ENCODE results near the gene PHF21B. TPM values are rescaled to one million over a fixed set of nuclear protein-coding genes. Genes with fewer than 3 reads are reported as not detected.

The PHF21B gene
- polyA plus RNA-seq, 1 experiment, result 0.01 TPM

GRCh38 chr22:44950806-44951509 is 58.8 kb downstream of the PHF21B start:
- Histone ChIP-seq H3K4me3 (ENCODE audit: low read depth, low read length) (no peak overlapping the region), H3K36me3 (ENCODE audit: control insufficient read depth, insufficient read depth, low read length) (no peaks in the 10 kb centered on the region), H3K27me3 (ENCODE audit: control insufficient read depth, insufficient read depth, low read length) (peaks cover 1% of the 10 kb centered on the region)
- POLR2A ChIA-PET, result no interaction called here
- CTCF ChIA-PET, result no interaction called here
- TF ChIP-seq CTCF (IDR thresholded peaks at IDR 0.05; ENCODE audit: insufficient read depth, low read depth, low read length), result no peak
- no peak for DNase-seq (ENCODE audit: low read depth)

- Histone ChIP-seq H3K27me3 (ENCODE audit: control insufficient read depth, insufficient read depth, low read length) (no peaks in the 10 kb centered on the region), H3K36me3 (ENCODE audit: control insufficient read depth, insufficient read depth, low read length) (no peaks in the 10 kb centered on the region), H3K4me3 (ENCODE audit: low read depth, low read length) (no peak overlapping the region)
- CTCF ChIA-PET, result no interaction called here
- TF ChIP-seq CTCF (IDR thresholded peaks at IDR 0.05; ENCODE audit: insufficient read depth, low read depth, low read length), result no peak
- DNase-seq (ENCODE audit: low read depth), result no peak
- POLR2A ChIA-PET, result no interaction called here
These were observed 62.0 kb downstream of the PHF21B start for GRCh38 chr22:44947846-44948245.

DNA sequence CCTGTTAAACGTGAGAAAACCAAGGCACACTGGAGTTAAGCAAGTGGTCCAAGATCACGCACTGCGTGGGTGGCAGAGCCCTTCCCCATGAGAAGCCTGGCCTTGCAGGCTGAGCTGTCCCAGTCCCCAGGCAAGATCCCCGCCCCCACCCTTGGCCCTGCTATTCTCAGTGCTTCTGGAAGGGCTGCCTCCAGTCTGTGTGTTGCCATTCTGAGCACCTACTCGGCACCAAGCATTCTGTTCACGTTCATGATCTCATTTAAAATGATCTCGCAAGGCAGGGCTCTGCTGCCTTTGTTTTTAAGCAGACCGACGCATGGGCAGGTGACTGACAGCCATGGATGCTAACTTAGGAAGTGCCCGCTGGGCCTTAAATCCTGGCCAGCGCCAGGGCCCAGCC is 62.8 kb downstream of the PHF21B start:
- ChIA-PET CTCF (no interaction called here), POLR2A (no interaction called here)
- TF ChIP-seq CTCF (IDR thresholded peaks at IDR 0.05; ENCODE audit: insufficient read depth, low read depth, low read length), result no peak
- H3K36me3 ChIP-seq (ENCODE audit: control insufficient read depth, insufficient read depth, low read length), result no peaks in the 10 kb centered on the region
- peaks cover 3% of the 10 kb centered on the region; the same call in 1 of the 2 replicates for H3K27me3 ChIP-seq (ENCODE audit: control insufficient read depth, insufficient read depth, low read length)
- DNase-seq (ENCODE audit: low read depth), result no peak
- no peak overlapping the region for H3K4me3 ChIP-seq (ENCODE audit: low read depth, low read length)

GRCh38 chr22:44944883-44945601 is 64.8 kb downstream of the PHF21B start:
- no peak for DNase-seq (ENCODE audit: low read depth)
- Histone ChIP-seq H3K27me3 (ENCODE audit: control insufficient read depth, insufficient read depth, low read length) (peaks cover 4% of the 10 kb centered on the region; the same call in 1 of the 2 replicates), H3K4me3 (ENCODE audit: low read depth, low read length) (no peak overlapping the region), H3K36me3 (ENCODE audit: control insufficient read depth, insufficient read depth, low read length) (no peaks in the 10 kb centered on the region)
- POLR2A ChIA-PET, result no interaction called here
- CTCF ChIA-PET, result interaction anchor here (0.6 kb wide), 1 partner anchor 214 kb away, joined by 3 read pairs; no protein-coding TSS in a partner anchor
- TF ChIP-seq CTCF (IDR thresholded peaks at IDR 0.05; ENCODE audit: insufficient read depth, low read depth, low read length), result no peak

DNA sequence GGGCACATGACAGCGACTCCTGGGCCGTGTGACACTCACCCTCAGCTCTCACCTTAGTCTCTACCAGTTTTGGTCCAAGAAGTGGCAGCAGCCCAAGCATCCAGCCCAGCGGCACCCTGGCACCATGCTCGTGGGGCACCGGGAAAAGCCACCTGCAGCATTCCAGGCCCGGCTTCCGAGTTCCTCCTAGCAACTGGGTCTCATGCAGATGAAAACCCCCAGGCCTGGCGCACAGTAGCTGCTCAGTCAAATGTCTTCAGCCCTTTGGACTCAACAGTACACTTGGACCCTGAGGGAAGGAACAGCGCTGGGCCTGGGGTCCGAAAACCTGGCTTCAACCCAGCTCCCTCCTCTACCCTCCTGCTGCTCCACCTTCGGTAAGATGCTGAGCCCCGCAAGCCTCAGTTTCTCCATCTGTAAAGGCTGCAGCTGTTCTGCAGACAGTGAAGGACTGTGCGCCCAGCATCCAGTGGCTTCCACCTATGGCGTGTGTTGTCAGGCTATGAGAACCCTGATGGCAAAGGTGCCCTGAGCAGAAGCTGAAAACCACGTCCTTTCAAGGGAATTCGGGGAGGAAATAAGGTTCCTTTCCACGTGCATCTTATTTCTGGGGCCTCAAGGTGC is 66.0 kb downstream of the PHF21B start:
- CTCF ChIA-PET, result interaction anchor here (1.2 kb wide), 1 partner anchor 9 kb away, joined by 3 read pairs; no protein-coding TSS in a partner anchor
- peaks cover 4% of the 10 kb centered on the region; the same call in 1 of the 2 replicates for H3K27me3 ChIP-seq (ENCODE audit: control insufficient read depth, insufficient read depth, low read length)
- no peak overlapping the region for H3K4me3 ChIP-seq (ENCODE audit: low read depth, low read length)
- no peaks in the 10 kb centered on the region for H3K36me3 ChIP-seq (ENCODE audit: control insufficient read depth, insufficient read depth, low read length)
- no peak for TF ChIP-seq CTCF (IDR thresholded peaks at IDR 0.05; ENCODE audit: insufficient read depth, low read depth, low read length)
- POLR2A ChIA-PET, result no interaction called here
- DNase-seq (ENCODE audit: low read depth), result no peak

Data from BJ (cell line).